ENCODE data around the gene ANKS1B. TPM values are rescaled to one million over a fixed set of nuclear protein-coding genes. Genes with fewer than 3 reads are reported as not detected.

Gene ANKS1B
- total and polyA plus RNA-seq, 5 donors, result 0.43 to 7.4 (median 3.3) TPM

DNA sequence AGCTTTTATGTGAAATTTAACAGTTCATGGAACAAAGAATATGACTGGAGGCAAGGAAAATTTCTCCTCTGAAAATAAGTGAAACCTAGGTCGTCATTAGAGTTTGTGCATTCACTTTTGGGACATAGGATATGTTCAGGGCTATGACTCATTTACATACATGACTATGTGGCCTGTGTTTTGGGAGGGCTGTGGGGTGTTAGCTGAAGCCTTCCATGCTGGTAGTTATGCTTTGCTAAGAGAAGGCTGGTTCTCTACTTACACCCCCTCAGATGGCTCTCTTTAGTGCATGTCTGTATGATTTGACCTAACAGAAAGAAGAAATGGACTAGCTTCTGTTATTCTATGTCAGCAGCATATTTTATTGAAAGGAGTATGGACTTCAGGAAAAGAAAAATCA, 753.7 kb downstream of the ANKS1B start:
- no peak for DNase-seq
- Histone ChIP-seq H3K4me3 (ENCODE audit: low read length) (no peak overlapping the region), H3K27ac (ENCODE audit: low read length) (no peak overlapping the region), H3K4me1 (ENCODE audit: control insufficient read depth, insufficient read depth, low read length) (no peaks in the 10 kb centered on the region), H3K9me3 (ENCODE audit: control insufficient read depth, low read length) (no peaks in the 10 kb centered on the region), H3K27me3 (ENCODE audit: control insufficient read depth, insufficient read depth) (no peaks in the 10 kb centered on the region)
- ATAC-seq, result no peak
- intact Hi-C loops (cut with DNase I), result no loop called here
- WGBS, result 49% methylated on average over 1 of the region's 1 CpG

DNA sequence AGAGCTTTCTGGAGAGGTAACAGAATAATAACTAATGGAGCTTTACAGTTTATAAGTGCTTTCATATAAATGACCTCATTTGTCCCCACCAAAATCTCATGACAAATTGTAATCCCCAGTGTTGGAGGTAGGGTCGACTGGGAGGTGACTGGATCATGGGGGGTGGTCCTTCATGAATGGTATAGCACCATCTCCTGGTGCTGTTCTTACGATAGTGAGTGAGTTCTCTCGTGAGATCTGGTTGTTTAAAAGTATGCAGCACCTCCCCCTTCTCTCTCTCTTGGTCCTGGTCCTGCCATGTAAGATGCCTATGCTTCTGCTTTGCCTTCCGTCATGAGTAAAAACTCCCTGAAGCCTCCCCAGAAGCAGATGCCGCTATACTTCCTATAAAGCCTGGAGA, 760.5 kb downstream of the ANKS1B start:
- intact Hi-C loops (cut with DNase I), result no loop called here

DNA sequence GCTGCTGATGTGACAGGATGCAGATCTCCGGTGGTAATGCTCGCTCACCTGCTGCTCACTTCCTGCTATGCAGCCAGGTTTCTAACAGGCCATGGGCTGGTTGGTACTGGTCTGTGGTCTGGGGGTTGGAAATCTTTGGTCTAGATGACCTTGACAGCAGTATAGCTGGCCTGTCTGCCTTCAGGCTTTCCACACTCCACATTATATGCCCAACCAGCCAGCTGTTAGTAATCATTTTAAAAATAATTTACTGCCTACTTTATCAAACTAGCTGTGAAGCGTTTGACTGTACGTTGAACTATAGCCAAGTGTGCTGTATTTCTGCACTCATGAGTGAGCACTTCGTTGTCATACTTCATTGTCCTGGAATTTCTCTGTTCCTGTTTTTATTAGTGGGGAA, 761.2 kb downstream of the ANKS1B start:
- H3K4me1 ChIP-seq (ENCODE audit: control insufficient read depth, insufficient read depth, low read length), result no peaks in the 10 kb centered on the region
- DNase-seq (no peak), ATAC-seq (no peak)
- no peak overlapping the region for H3K27ac ChIP-seq (ENCODE audit: low read length)
- H3K4me3 ChIP-seq (ENCODE audit: low read length), result no peak overlapping the region
- WGBS, result 43% methylated on average over 5 of the region's 5 CpGs
- no peaks in the 10 kb centered on the region for H3K27me3 ChIP-seq (ENCODE audit: control insufficient read depth, insufficient read depth)
- no peaks in the 10 kb centered on the region for H3K9me3 ChIP-seq (ENCODE audit: control insufficient read depth, low read length)
- intact Hi-C loops (cut with DNase I), result no loop called here

More for the DNA sequence above, 760.5 kb downstream of the ANKS1B start:
- WGBS, result 65% methylated on average over 5 of the region's 5 CpGs
- Histone ChIP-seq H3K4me3 (ENCODE audit: low read length) (no peak overlapping the region), H3K27ac (ENCODE audit: low read length) (no peak overlapping the region), H3K9me3 (ENCODE audit: control insufficient read depth, low read length) (no peaks in the 10 kb centered on the region), H3K4me1 (ENCODE audit: control insufficient read depth, insufficient read depth, low read length) (no peaks in the 10 kb centered on the region), H3K27me3 (ENCODE audit: control insufficient read depth, insufficient read depth) (no peaks in the 10 kb centered on the region)
- no peak for DNase-seq
- ATAC-seq, result no peak

GRCh38 chr12:99213047-99213446, 771.7 kb downstream of the ANKS1B start:
- Histone ChIP-seq H3K9me3 (ENCODE audit: control insufficient read depth, low read length) (no peaks in the 10 kb centered on the region), H3K27ac (ENCODE audit: low read length) (no peak overlapping the region), H3K27me3 (ENCODE audit: control insufficient read depth, insufficient read depth) (no peaks in the 10 kb centered on the region), H3K4me1 (ENCODE audit: control insufficient read depth, insufficient read depth, low read length) (no peaks in the 10 kb centered on the region), H3K4me3 (ENCODE audit: low read length) (no peak overlapping the region)
- no peak for ATAC-seq
- WGBS, result 70% methylated on average over 5 of the region's 5 CpGs
- DNase-seq, result no peak
- intact Hi-C loops (cut with DNase I), result no loop called here

DNA sequence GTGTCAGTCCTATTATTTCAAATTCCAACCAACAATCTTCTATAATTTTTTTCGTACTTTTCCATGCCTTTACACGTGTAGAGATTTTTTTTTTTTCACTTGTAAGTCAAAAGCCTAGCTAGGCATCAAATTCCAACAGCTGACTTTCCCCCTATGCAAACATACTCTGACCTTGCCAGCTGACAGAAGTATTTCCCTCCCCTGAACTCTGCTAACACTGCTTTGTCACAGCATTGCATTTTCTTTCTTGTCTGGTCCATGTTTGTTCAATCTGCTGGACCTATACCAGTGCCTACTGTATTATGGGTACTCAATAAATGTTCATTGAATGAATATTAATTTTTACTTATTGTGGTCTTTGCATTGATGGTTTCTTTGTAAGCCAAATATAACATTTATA, 772.5 kb downstream of the ANKS1B start:
- H3K4me3 ChIP-seq (ENCODE audit: low read length), result no peak overlapping the region
- DNase-seq (no peak), ATAC-seq (no peak)
- 56% methylated on average over 2 of the region's 2 CpGs for WGBS
- no peaks in the 10 kb centered on the region for H3K4me1 ChIP-seq (ENCODE audit: control insufficient read depth, insufficient read depth, low read length)
- no peak overlapping the region for H3K27ac ChIP-seq (ENCODE audit: low read length)
- H3K9me3 ChIP-seq (ENCODE audit: control insufficient read depth, low read length), result no peaks in the 10 kb centered on the region
- no peaks in the 10 kb centered on the region for H3K27me3 ChIP-seq (ENCODE audit: control insufficient read depth, insufficient read depth)
- intact Hi-C loops (cut with DNase I), result no loop called here

DNA sequence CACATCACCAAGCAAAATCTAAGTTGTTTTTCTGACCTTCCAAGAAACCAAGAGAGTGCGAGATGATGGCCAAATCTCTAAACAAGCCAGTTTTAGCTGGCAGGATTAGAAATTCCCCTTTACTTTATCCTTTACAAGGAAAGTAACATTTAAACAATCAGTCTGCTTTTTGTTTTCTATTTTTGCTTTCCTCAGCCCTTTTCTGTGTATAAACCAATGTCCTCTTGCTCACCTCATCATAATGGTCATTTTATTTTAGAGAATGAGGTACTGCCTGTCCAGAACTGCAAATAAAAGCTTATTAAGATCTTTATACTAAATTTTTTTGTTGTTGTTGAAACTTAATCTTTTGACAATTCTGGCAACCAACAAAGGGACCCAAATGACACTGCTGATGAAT, 779.6 kb downstream of the ANKS1B start:
- 97% methylated on average over 1 of the region's 1 CpG for WGBS
- Histone ChIP-seq H3K4me1 (ENCODE audit: control insufficient read depth, insufficient read depth, low read length) (no peaks in the 10 kb centered on the region), H3K27ac (ENCODE audit: low read length) (no peak overlapping the region), H3K27me3 (ENCODE audit: control insufficient read depth, insufficient read depth) (no peaks in the 10 kb centered on the region), H3K9me3 (ENCODE audit: control insufficient read depth, low read length) (no peaks in the 10 kb centered on the region), H3K4me3 (ENCODE audit: low read length) (no peak overlapping the region)
- intact Hi-C loops (cut with DNase I), result no loop called here
- DNase-seq, result no peak
- ATAC-seq, result no peak

- 80% methylated on average over 3 of the region's 3 CpGs for WGBS
- Histone ChIP-seq H3K27me3 (ENCODE audit: control insufficient read depth, insufficient read depth) (no peaks in the 10 kb centered on the region), H3K4me1 (ENCODE audit: control insufficient read depth, insufficient read depth, low read length) (no peaks in the 10 kb centered on the region), H3K4me3 (ENCODE audit: low read length) (no peak overlapping the region), H3K27ac (ENCODE audit: low read length) (no peak overlapping the region), H3K9me3 (ENCODE audit: control insufficient read depth, low read length) (no peaks in the 10 kb centered on the region)
- intact Hi-C loops (cut with DNase I), result no loop called here
- ATAC-seq, result no peak
- DNase-seq, result no peak
These were observed 782.7 kb downstream of the ANKS1B start for GRCh38 chr12:99201906-99202645.

- intact Hi-C loops (cut with DNase I), result no loop called here
- Histone ChIP-seq H3K4me3 (ENCODE audit: low read length) (no peak overlapping the region), H3K9me3 (ENCODE audit: control insufficient read depth, low read length) (no peaks in the 10 kb centered on the region), H3K27me3 (ENCODE audit: control insufficient read depth, insufficient read depth) (no peaks in the 10 kb centered on the region), H3K4me1 (ENCODE audit: control insufficient read depth, insufficient read depth, low read length) (no peaks in the 10 kb centered on the region), H3K27ac (ENCODE audit: low read length) (no peak overlapping the region)
- DNase-seq, result no peak
- ATAC-seq, result no peak
- 0% methylated on average over 1 of the region's 1 CpG for WGBS
These were observed 783.9 kb downstream of the ANKS1B start for GRCh38 chr12:99200711-99201384.

DNA sequence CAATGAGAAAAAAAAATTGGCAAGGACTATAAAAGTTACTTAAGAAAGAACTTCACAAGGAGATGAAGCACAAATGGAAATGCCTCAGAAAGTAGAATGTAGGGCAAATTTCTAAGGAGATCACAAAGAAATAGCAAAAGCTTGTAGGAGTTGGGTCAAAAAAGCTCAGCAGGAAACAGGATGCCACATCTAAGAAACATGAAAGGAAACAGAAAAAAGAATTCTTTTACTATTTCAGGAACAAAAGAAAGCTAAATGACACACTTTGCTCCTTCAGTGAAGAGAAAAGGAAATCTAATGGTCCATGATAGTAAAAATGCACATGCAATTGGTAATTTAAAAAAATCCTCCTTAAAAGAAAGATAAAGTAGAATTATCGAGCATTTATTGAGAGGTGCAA, 789.3 kb downstream of the ANKS1B start:
- Histone ChIP-seq H3K27ac (ENCODE audit: low read length) (no peak overlapping the region), H3K4me3 (ENCODE audit: low read length) (no peak overlapping the region), H3K4me1 (ENCODE audit: control insufficient read depth, insufficient read depth, low read length) (no peaks in the 10 kb centered on the region), H3K27me3 (ENCODE audit: control insufficient read depth, insufficient read depth) (no peaks in the 10 kb centered on the region), H3K9me3 (ENCODE audit: control insufficient read depth, low read length) (no peaks in the 10 kb centered on the region)
- DNase-seq, result no peak
- WGBS, result 87% methylated on average over 1 of the region's 1 CpG
- no peak for ATAC-seq
- intact Hi-C loops (cut with DNase I), result no loop called here

GRCh38 chr12:99192489-99192888, 792.2 kb downstream of the ANKS1B start:
- ATAC-seq, result no peak
- intact Hi-C loops (cut with DNase I), result no loop called here
- 48% methylated on average over 3 of the region's 3 CpGs for whole genome bisulfite sequencing
- no peak overlapping the region for H3K4me3 ChIP-seq (ENCODE audit: low read length)
- H3K27me3 ChIP-seq (ENCODE audit: control insufficient read depth, insufficient read depth), result no peaks in the 10 kb centered on the region
- DNase-seq, result no peak
- H3K27ac ChIP-seq (ENCODE audit: low read length), result no peak overlapping the region
- H3K4me1 ChIP-seq (ENCODE audit: control insufficient read depth, insufficient read depth, low read length), result no peaks in the 10 kb centered on the region
- H3K9me3 ChIP-seq (ENCODE audit: control insufficient read depth, low read length), result no peaks in the 10 kb centered on the region

DNA sequence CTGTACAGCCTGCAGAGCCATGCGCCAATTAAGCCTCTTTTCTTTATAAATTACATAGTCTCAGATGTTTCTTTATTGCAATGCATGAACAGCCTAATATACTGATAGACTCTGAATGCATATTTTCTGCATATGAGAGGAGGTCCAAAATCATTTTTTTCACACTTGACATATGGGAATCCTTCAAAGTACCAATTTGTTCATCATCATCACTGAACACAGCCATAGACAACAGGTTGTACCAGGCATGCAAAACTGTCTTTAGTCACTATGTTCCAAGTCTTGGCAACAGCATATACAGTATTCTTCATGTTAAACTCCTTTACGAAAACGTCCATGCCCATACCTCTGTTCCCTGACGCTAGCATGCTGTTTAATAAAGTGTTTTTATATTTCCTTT, 807.9 kb downstream of the ANKS1B start:
- H3K27me3 ChIP-seq (ENCODE audit: control insufficient read depth, insufficient read depth), result no peaks in the 10 kb centered on the region
- no peaks in the 10 kb centered on the region for H3K9me3 ChIP-seq (ENCODE audit: control insufficient read depth, low read length)
- no peak overlapping the region for H3K27ac ChIP-seq (ENCODE audit: low read length)
- WGBS, result 83% methylated on average over 4 of the region's 4 CpGs
- DNase-seq (no peak), ATAC-seq (no peak)
- intact Hi-C loops (cut with DNase I), result no loop called here
- no peaks in the 10 kb centered on the region for H3K4me1 ChIP-seq (ENCODE audit: control insufficient read depth, insufficient read depth, low read length)
- no peak overlapping the region for H3K4me3 ChIP-seq (ENCODE audit: low read length)

Measured in right cardiac atrium (tissue), 5 donors.